ENCODE measurements around the gene CABP1. TPM values are rescaled to one million over a fixed set of nuclear protein-coding genes. Genes with fewer than 3 reads are reported as not detected.

The CABP1 gene
- total and polyA plus RNA-seq, 2 of the 13 experiments (the other 11 are each of a cell fraction or from before 2014, with no cell fraction given) = not detected

- peak; percentile 34 for FAIRE-seq
- H2AFZ ChIP-seq (ENCODE audit: low read length) = no peak overlapping the region
- POLR2A ChIA-PET = interaction anchor here (1.3 kb wide), 1 partner anchor 21 kb away, joined by 4 read pairs; no protein-coding TSS in a partner anchor
- H3K79me2 ChIP-seq (ENCODE audit: insufficient read depth, low read length) = no peaks in the 10 kb centered on the region
- no peak overlapping the region; a peak in 1 of 6 replicates for H3K4me3 ChIP-seq (replicated peaks in 1 of 3; ENCODE audit: insufficient read depth in 1 of 3, low read depth in 2 of 3, low read length in 3 of 3)
- DNase-seq (ENCODE audit: low spot score) = peak; percentile 29
- H3K27ac ChIP-seq (ENCODE audit: extremely low read length, insufficient read depth, low read length) = no peak overlapping the region
- in situ Hi-C loops (cut with HindIII; ENCODE audit: extremely low pct_ligation_motif_present, low pct_unique_long_range_greater_than_20kb) (no loop called here), intact Hi-C loops (cut with micrococcal nuclease; ENCODE audit: unreplicated experiment) (no loop called here)
- H3K4me2 ChIP-seq (ENCODE audit: low read depth, low read length) = peak overlapping the region; percentile 29; the same call in 1 of the 2 replicates
- WGBS (ENCODE audit: low lambda C conversion rate) = 1% methylated on average over 4 of the region's 4 CpGs
- H4K20me1 ChIP-seq (ENCODE audit: insufficient read depth, low read length) = no peaks in the 10 kb centered on the region
- peak; percentile 99 for ATAC-seq
- peaks cover 10% of the 10 kb centered on the region; the same call in 1 of the 2 replicates for H3K4me1 ChIP-seq (ENCODE audit: insufficient read depth, low read length)
- BruUV-seq (replicated peaks) = no TSS peak
- H3K36me3 ChIP-seq (replicated peaks in 1 of 2; ENCODE audit: control insufficient read depth in 1 of 2, insufficient read depth in 2 of 2, low read length in 2 of 2) = no peaks in the 10 kb centered on the region
- peaks cover 0 to 14% of the 10 kb centered on the region in 2 experiments for H3K27me3 ChIP-seq (ENCODE audit: control insufficient read depth in 1 of 2, insufficient read depth in 2 of 2, low read length in 2 of 2)
- no peak overlapping the region for H3K9ac ChIP-seq (ENCODE audit: insufficient read depth, low read depth, low read length)
- CTCF ChIA-PET (ENCODE audit: low intra/inter-chr PET ratio, low total read pairs) = no interaction called here
- H3K9me3 ChIP-seq (ENCODE audit: low read length) = no peaks in the 10 kb centered on the region
- TF ChIP-seq SP1 (IDR thresholded peaks at IDR 0.05) (no peak), SP1 (CRISPR knock-in tag; IDR thresholded peaks at IDR 0.05) (no peak), ZNF121 (CRISPR knock-in tag; IDR thresholded peaks at IDR 0.05) (no peak), TEAD3 (CRISPR knock-in tag; optimal IDR thresholded peaks at IDR 0.05; ENCODE audit: borderline replicate concordance) (peak; percentile 27), ZNF24 (IDR thresholded peaks at IDR 0.05) (no peak), TGIF2 (CRISPR knock-in tag; IDR thresholded peaks at IDR 0.05) (no peak), KDM2A (CRISPR knock-in tag; IDR thresholded peaks at IDR 0.05; ENCODE audit: borderline replicate concordance, low read depth) (0 out of 2 replicates have a peak, but pooled peaks have one; percentile 21), ATRX (CRISPR knock-in tag; IDR thresholded peaks at IDR 0.05; ENCODE audit: borderline replicate concordance) (no peak), RAD21 (CRISPR knock-in tag; IDR thresholded peaks at IDR 0.05) (peak; percentile 28; the same call in 1 of the 2 replicates), STAG1 (CRISPR knock-in tag; IDR thresholded peaks at IDR 0.05) (peak; percentile 44), ZNF574 (CRISPR knock-in tag; IDR thresholded peaks at IDR 0.05) (peak; percentile 77), TBX2 (CRISPR knock-in tag; IDR thresholded peaks at IDR 0.05; ENCODE audit: borderline replicate concordance) (no peak), MIER2 (CRISPR knock-in tag; IDR thresholded peaks at IDR 0.05) (no peak), NR2F6 (IDR thresholded peaks at IDR 0.05) (no peak), NR2F6 (CRISPR knock-in tag; IDR thresholded peaks at IDR 0.05) (0 out of 2 replicates have a peak, but pooled peaks have one; percentile 11), FOSL1 (CRISPR knock-in tag; IDR thresholded peaks at IDR 0.05; ENCODE audit: borderline replicate concordance) (no peak), ZFX (CRISPR knock-in tag; IDR thresholded peaks at IDR 0.05; ENCODE audit: low read depth) (0 out of 2 replicates have a peak, but pooled peaks have one; percentile 32)
- TF ChIP-seq, protein P1, sequence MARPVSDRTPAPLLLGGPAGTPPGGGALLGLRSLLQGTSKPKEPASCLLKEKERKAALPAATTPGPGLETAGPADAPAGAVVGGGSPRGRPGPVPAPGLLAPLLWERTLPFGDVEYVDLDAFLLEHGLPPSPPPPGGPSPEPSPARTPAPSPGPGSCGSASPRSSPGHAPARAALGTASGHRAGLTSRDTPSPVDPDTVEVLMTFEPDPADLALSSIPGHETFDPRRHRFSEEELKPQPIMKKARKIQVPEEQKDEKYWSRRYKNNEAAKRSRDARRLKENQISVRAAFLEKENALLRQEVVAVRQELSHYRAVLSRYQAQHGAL (CRISPR knock-in tag; IDR thresholded peaks at IDR 0.05; ENCODE audit: not compliant biosample characterization) = no peak
- TF ChIP-seq, protein P2, sequence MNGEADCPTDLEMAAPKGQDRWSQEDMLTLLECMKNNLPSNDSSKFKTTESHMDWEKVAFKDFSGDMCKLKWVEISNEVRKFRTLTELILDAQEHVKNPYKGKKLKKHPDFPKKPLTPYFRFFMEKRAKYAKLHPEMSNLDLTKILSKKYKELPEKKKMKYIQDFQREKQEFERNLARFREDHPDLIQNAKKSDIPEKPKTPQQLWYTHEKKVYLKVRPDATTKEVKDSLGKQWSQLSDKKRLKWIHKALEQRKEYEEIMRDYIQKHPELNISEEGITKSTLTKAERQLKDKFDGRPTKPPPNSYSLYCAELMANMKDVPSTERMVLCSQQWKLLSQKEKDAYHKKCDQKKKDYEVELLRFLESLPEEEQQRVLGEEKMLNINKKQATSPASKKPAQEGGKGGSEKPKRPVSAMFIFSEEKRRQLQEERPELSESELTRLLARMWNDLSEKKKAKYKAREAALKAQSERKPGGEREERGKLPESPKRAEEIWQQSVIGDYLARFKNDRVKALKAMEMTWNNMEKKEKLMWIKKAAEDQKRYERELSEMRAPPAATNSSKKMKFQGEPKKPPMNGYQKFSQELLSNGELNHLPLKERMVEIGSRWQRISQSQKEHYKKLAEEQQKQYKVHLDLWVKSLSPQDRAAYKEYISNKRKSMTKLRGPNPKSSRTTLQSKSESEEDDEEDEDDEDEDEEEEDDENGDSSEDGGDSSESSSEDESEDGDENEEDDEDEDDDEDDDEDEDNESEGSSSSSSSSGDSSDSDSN (CRISPR knock-in tag; IDR thresholded peaks at IDR 0.05) = 0 out of 2 replicates have a peak, but pooled peaks have one; percentile 37
- TF ChIP-seq, protein P3, sequence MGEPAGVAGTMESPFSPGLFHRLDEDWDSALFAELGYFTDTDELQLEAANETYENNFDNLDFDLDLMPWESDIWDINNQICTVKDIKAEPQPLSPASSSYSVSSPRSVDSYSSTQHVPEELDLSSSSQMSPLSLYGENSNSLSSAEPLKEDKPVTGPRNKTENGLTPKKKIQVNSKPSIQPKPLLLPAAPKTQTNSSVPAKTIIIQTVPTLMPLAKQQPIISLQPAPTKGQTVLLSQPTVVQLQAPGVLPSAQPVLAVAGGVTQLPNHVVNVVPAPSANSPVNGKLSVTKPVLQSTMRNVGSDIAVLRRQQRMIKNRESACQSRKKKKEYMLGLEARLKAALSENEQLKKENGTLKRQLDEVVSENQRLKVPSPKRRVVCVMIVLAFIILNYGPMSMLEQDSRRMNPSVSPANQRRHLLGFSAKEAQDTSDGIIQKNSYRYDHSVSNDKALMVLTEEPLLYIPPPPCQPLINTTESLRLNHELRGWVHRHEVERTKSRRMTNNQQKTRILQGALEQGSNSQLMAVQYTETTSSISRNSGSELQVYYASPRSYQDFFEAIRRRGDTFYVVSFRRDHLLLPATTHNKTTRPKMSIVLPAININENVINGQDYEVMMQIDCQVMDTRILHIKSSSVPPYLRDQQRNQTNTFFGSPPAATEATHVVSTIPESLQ (CRISPR knock-in tag; conservative IDR thresholded peaks at IDR 0.05) = no peak
Observed at GRCh38 chr12:120628919-120629318, 11.5 kb upstream of the CABP1 start.
